ENCODE measurements around the gene GEMIN5. TPM values are rescaled to one million over a fixed set of nuclear protein-coding genes. Genes with fewer than 3 reads are reported as not detected.

The GEMIN5 gene
- total and polyA plus RNA-seq, 11 donors: 4.1 to 19.3 (median 15.2) TPM

GRCh38 chr5:154970759-154971158 lies 32.7 kb upstream of the GEMIN5 start:
- TF ChIP-seq CTCF (IDR thresholded peaks at IDR 0.05): no peak
- no peak for TF ChIP-seq POLR2A (IDR thresholded peaks at IDR 0.05)
- Histone ChIP-seq H3K27me3 (no peaks in the 10 kb centered on the region), H3K4me3 (no peak overlapping the region), H3K27ac (no peak overlapping the region), H3K4me1 (peaks cover 0 to 19% (median 3%) of the 10 kb centered on the region in 12 donors), H3K9me3 (no peaks in the 10 kb centered on the region), H3K36me3 (peaks cover 0 to 39% (median 30%) of the 10 kb centered on the region in 9 donors)
- intact Hi-C loops (cut with DNase I): loop anchor here in 8 of 10 donors (5.0 to 10.0 kb wide), 4 partner anchors 162 to 757 kb away; no protein-coding TSS in a partner anchor
- DNase-seq (no peak), ATAC-seq (no peak)

- H3K27ac ChIP-seq: no peak overlapping the region
- no peak for TF ChIP-seq POLR2A (IDR thresholded peaks at IDR 0.05)
- no peak for TF ChIP-seq CTCF (IDR thresholded peaks at IDR 0.05)
- peaks cover 0 to 49% (median 30%) of the 10 kb centered on the region in 9 donors for H3K36me3 ChIP-seq
- H3K4me1 ChIP-seq: peaks cover 0 to 23% (median 5%) of the 10 kb centered on the region in 12 donors
- H3K9me3 ChIP-seq: no peaks in the 10 kb centered on the region
- DNase-seq (no peak), ATAC-seq (no peak)
- H3K4me3 ChIP-seq: no peak overlapping the region
- intact Hi-C loops (cut with DNase I): no loop called here
- 85 to 92% (median 89%) methylated on average over 5 of the region's 5 CpGs for WGBS, 4 donors
- H3K27me3 ChIP-seq: no peaks in the 10 kb centered on the region
These were observed 30.9 kb upstream of the GEMIN5 start for GRCh38 chr5:154968953-154969352.

- DNase-seq: no peak
- intact Hi-C loops (cut with DNase I): no loop called here
- Histone ChIP-seq H3K9me3 (no peaks in the 10 kb centered on the region), H3K36me3 (peaks cover 0 to 62% (median 42%) of the 10 kb centered on the region in 9 donors), H3K27ac (peak overlapping the region in 1 of 12 donors; percentile 47), H3K4me1 (peaks cover 0 to 23% (median 5%) of the 10 kb centered on the region in 12 donors), H3K4me3 (peak overlapping the region in 2 of 12 donors; percentile 2 to 20), H3K27me3 (no peaks in the 10 kb centered on the region)
- WGBS, 4 donors: 63 to 73% (median 67%) methylated on average over 5 of the region's 5 CpGs
- no peak for ATAC-seq
- TF ChIP-seq POLR2A (IDR thresholded peaks at IDR 0.05): no peak
- peak; percentile 17 to 63 (median 52) for TF ChIP-seq CTCF (IDR thresholded peaks at IDR 0.05)
These were observed 29.5 kb upstream of the GEMIN5 start for GRCh38 chr5:154967421-154968024.

GRCh38 chr5:154966874-154967273 lies 28.9 kb upstream of the GEMIN5 start:
- peak overlapping the region in 4 of 12 donors; percentile 2 to 20 (median 5) for H3K4me3 ChIP-seq
- no peaks in the 10 kb centered on the region for H3K27me3 ChIP-seq
- WGBS, 4 donors: 71 to 88% (median 72%) methylated on average over 3 of the region's 3 CpGs
- intact Hi-C loops (cut with DNase I): no loop called here
- DNase-seq (no peak), ATAC-seq (no peak)
- H3K36me3 ChIP-seq: peaks cover 0 to 68% (median 49%) of the 10 kb centered on the region in 9 donors
- H3K4me1 ChIP-seq: peaks cover 0 to 23% (median 5%) of the 10 kb centered on the region in 12 donors
- H3K9me3 ChIP-seq: no peaks in the 10 kb centered on the region
- H3K27ac ChIP-seq: peak overlapping the region in 10 of 12 donors; percentile 6 to 64 (median 46)
- TF ChIP-seq CTCF (IDR thresholded peaks at IDR 0.05): no peak
- no peak for TF ChIP-seq POLR2A (IDR thresholded peaks at IDR 0.05)
